ENCODE measurements around the gene MILR1. TPM values are rescaled to one million over a fixed set of nuclear protein-coding genes. Genes with fewer than 3 reads are reported as not detected.
"Not testable (repeated sequence)": the region's sequence is repeated elsewhere in the genome, so short reads cannot be mapped to it uniquely, and the experiment has no call there.

Gene MILR1
- polyA plus RNA-seq, 1 donor (not counting 4 experiments of a cell fraction or from before 2014, with no cell fraction given) = not detected

DNA sequence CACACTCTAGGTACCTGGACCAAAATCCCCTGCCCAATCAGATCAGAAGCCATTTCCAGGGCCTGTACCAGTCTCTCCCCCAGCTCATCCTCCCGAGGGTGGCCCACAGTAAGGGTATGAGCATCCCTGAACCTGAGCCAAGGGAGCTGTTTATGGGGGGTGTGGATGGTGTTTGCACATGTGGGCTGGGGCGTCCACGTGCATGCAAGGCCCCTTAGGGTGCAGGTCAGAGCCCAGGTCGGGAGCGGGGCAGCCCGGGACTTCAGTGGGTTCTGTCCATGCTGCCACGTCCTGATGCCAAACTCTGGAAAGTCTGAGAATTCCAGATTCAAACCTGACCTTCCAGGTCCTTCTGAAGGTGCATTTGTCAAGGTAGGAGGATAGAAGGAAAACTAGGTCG is 9.8 kb downstream of the MILR1 start:
- no peak for DNase-seq (ENCODE audit: low read depth, low spot score)
- no peaks in the 10 kb centered on the region for H3K79me2 ChIP-seq (ENCODE audit: control insufficient read depth, insufficient read depth, low read length)
- no peaks in the 10 kb centered on the region for H3K4me1 ChIP-seq (ENCODE audit: control insufficient read depth, extremely low read depth, insufficient read depth, low read length)
- no peak overlapping the region for H3K4me2 ChIP-seq (ENCODE audit: control insufficient read depth, extremely low read depth, insufficient read depth, low read depth, low read length)
- H3K36me3 ChIP-seq (ENCODE audit: control insufficient read depth in 2 of 2, extremely low read depth in 1 of 2, insufficient read depth in 2 of 2, low read length in 2 of 2) = no peaks in the 10 kb centered on the region
- no peaks in the 10 kb centered on the region for H3K9me3 ChIP-seq (ENCODE audit: control insufficient read depth, low read depth, low read length)
- H3K4me3 ChIP-seq (ENCODE audit: control insufficient read depth in 2 of 3, extremely low read depth in 1 of 3, insufficient read depth in 2 of 3, low read depth in 1 of 3, low read length in 3 of 3) = no peak overlapping the region
- no peak overlapping the region for H2AFZ ChIP-seq (ENCODE audit: control insufficient read depth, low read length)
- no peak overlapping the region for H3K9ac ChIP-seq (ENCODE audit: control insufficient read depth, extremely low read depth, insufficient read depth, low read length)
- no peak overlapping the region for H3K27ac ChIP-seq (ENCODE audit: control insufficient read depth, insufficient read depth, low read length)
- no peaks in the 10 kb centered on the region for H3K9me1 ChIP-seq (ENCODE audit: control insufficient read depth, extremely low read depth, insufficient read depth, low read length)
- FAIRE-seq = no peak
- H4K20me1 ChIP-seq (ENCODE audit: control insufficient read depth, extremely low read depth, insufficient read depth, low read length) = no peaks in the 10 kb centered on the region
- no peak for TF ChIP-seq EZH2 (IDR thresholded peaks at IDR 0.05; ENCODE audit: low read length)
- dilution Hi-C loops (cut with MboI; ENCODE audit: extremely low pct_ligation_motif_present, low sequenced_read_pairs) = no loop called here
- no peaks in the 10 kb centered on the region for H3K27me3 ChIP-seq (ENCODE audit: control insufficient read depth, extremely low read depth, insufficient read depth, low read length)

DNA sequence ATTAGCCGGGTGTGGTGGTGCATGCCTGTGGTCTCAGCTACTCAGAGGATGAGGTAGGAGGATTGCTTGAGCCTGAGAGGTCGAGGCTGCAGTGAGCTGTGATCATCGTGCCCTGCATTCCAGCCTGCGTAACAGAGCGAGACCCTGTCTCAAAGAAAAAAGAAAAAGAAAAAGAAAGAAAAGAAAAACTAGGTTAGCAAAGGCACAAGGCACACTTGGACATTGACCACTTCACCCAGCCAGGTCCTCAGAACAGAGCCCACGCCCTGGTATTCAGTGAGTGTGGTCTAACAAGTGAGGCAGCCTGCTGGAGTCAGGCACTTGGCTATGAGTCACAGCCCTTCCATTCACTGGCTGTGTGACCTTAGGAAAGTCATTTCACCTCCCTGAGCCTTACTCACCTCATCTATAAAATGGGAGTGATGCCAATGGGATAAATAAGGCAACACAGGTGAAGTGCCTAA is 10.4 kb downstream of the MILR1 start:
- no peak overlapping the region for H3K9ac ChIP-seq (ENCODE audit: control insufficient read depth, extremely low read depth, insufficient read depth, low read length)
- H3K4me2 ChIP-seq (ENCODE audit: control insufficient read depth, extremely low read depth, insufficient read depth, low read depth, low read length) = no peak overlapping the region
- H3K9me1 ChIP-seq (ENCODE audit: control insufficient read depth, extremely low read depth, insufficient read depth, low read length) = no peaks in the 10 kb centered on the region
- no peaks in the 10 kb centered on the region for H3K79me2 ChIP-seq (ENCODE audit: control insufficient read depth, insufficient read depth, low read length)
- FAIRE-seq = no peak
- no peaks in the 10 kb centered on the region for H3K27me3 ChIP-seq (ENCODE audit: control insufficient read depth, extremely low read depth, insufficient read depth, low read length)
- dilution Hi-C loops (cut with MboI; ENCODE audit: extremely low pct_ligation_motif_present, low sequenced_read_pairs) = no loop called here
- H3K4me1 ChIP-seq (ENCODE audit: control insufficient read depth, extremely low read depth, insufficient read depth, low read length) = no peaks in the 10 kb centered on the region
- no peak for DNase-seq (ENCODE audit: low read depth, low spot score)
- no peak overlapping the region for H2AFZ ChIP-seq (ENCODE audit: control insufficient read depth, low read length)
- H3K27ac ChIP-seq (ENCODE audit: control insufficient read depth, insufficient read depth, low read length) = no peak overlapping the region
- no peak overlapping the region for H3K4me3 ChIP-seq (ENCODE audit: control insufficient read depth in 2 of 3, extremely low read depth in 1 of 3, insufficient read depth in 2 of 3, low read depth in 1 of 3, low read length in 3 of 3)
- no peaks in the 10 kb centered on the region for H3K9me3 ChIP-seq (ENCODE audit: control insufficient read depth, low read depth, low read length)
- TF ChIP-seq EZH2 (IDR thresholded peaks at IDR 0.05; ENCODE audit: low read length) = no peak
- TF ChIP-seq, protein P1, sequence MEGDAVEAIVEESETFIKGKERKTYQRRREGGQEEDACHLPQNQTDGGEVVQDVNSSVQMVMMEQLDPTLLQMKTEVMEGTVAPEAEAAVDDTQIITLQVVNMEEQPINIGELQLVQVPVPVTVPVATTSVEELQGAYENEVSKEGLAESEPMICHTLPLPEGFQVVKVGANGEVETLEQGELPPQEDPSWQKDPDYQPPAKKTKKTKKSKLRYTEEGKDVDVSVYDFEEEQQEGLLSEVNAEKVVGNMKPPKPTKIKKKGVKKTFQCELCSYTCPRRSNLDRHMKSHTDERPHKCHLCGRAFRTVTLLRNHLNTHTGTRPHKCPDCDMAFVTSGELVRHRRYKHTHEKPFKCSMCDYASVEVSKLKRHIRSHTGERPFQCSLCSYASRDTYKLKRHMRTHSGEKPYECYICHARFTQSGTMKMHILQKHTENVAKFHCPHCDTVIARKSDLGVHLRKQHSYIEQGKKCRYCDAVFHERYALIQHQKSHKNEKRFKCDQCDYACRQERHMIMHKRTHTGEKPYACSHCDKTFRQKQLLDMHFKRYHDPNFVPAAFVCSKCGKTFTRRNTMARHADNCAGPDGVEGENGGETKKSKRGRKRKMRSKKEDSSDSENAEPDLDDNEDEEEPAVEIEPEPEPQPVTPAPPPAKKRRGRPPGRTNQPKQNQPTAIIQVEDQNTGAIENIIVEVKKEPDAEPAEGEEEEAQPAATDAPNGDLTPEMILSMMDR (optimal IDR thresholded peaks at IDR 0.05 in 1 of 3, IDR thresholded peaks at IDR 0.05 in 1 of 3, conservative IDR thresholded peaks at IDR 0.05 in 1 of 3; ENCODE audit: extremely low read depth in 1 of 3, insufficient read depth in 2 of 3, low read length in 3 of 3) = no peak
- H4K20me1 ChIP-seq (ENCODE audit: control insufficient read depth, extremely low read depth, insufficient read depth, low read length) = no peaks in the 10 kb centered on the region
- H3K36me3 ChIP-seq (ENCODE audit: control insufficient read depth in 2 of 2, extremely low read depth in 1 of 2, insufficient read depth in 2 of 2, low read length in 2 of 2) = no peaks in the 10 kb centered on the region

DNA sequence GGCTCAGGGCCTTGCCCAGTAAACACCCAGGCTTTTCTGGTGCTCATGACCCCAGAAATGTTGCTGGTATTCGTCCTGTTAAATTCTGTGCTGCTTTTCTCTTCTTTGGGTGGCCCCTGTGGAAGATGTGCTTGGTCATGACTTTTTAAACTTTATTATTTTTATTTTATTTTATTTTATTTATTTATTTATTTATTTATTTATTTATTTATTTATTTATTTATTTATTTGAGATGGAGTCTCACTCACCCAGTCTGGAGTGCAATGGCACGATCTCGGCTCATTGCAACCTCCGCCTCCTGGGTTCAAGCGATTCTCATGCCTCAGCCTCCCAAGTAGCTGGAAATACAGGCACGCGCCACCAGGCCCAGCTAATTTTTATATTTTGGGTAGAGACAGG is 10.9 kb downstream of the MILR1 start:
- H3K27me3 ChIP-seq (ENCODE audit: control insufficient read depth, extremely low read depth, insufficient read depth, low read length); H3K4me1 ChIP-seq (ENCODE audit: control insufficient read depth, extremely low read depth, insufficient read depth, low read length); H4K20me1 ChIP-seq (ENCODE audit: control insufficient read depth, extremely low read depth, insufficient read depth, low read length); H3K9me1 ChIP-seq (ENCODE audit: control insufficient read depth, extremely low read depth, insufficient read depth, low read length); FAIRE-seq; H3K9ac ChIP-seq (ENCODE audit: control insufficient read depth, extremely low read depth, insufficient read depth, low read length); DNase-seq (ENCODE audit: low read depth, low spot score); H3K36me3 ChIP-seq (ENCODE audit: control insufficient read depth in 2 of 2, extremely low read depth in 1 of 2, insufficient read depth in 2 of 2, low read length in 2 of 2); H3K4me3 ChIP-seq (ENCODE audit: control insufficient read depth in 2 of 3, extremely low read depth in 1 of 3, insufficient read depth in 2 of 3, low read depth in 1 of 3, low read length in 3 of 3); H3K4me2 ChIP-seq (ENCODE audit: control insufficient read depth, extremely low read depth, insufficient read depth, low read depth, low read length); H3K9me3 ChIP-seq (ENCODE audit: control insufficient read depth, low read depth, low read length); H3K27ac ChIP-seq (ENCODE audit: control insufficient read depth, insufficient read depth, low read length); dilution Hi-C loops (cut with MboI; ENCODE audit: extremely low pct_ligation_motif_present, low sequenced_read_pairs); H2AFZ ChIP-seq (ENCODE audit: control insufficient read depth, low read length); H3K79me2 ChIP-seq (ENCODE audit: control insufficient read depth, insufficient read depth, low read length): not testable (repeated sequence)
